ENCODE data around the gene KRTAP4-2. TPM values are rescaled to one million over a fixed set of nuclear protein-coding genes. Genes with fewer than 3 reads are reported as not detected.

Gene KRTAP4-2
- total RNA-seq, 2 experiments from 2014 or later, result not detected

DNA sequence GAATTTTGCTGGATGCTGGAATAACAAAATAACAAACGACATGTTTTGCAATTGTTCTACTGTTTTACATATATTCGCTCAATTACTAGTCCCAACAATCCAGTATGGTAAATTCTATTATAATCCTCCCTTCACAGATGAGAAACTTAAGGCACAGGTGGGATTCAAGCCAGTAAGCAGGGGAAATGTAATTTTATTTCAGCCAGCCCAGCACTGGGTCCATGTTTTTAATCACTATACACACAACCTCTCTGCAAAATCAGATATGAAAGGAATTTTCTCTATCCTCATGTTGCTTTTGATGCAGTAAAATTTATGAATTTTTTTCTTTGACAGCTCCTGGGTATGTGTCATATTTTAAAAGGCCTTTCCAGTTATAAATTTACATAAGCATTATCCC, 32.8 kb downstream of the KRTAP4-2 start:
- H2AFZ ChIP-seq (ENCODE audit: low read length), result no peak overlapping the region
- intact Hi-C loops (cut with micrococcal nuclease; ENCODE audit: unreplicated experiment), result no loop called here
- no peak overlapping the region for H3K4me3 ChIP-seq (ENCODE audit: low read depth, low read length, poor library complexity, severe bottlenecking)
- H3K36me3 ChIP-seq (ENCODE audit: insufficient read depth, low read length), result no peaks in the 10 kb centered on the region
- peaks cover 7% of the 10 kb centered on the region; the same call in 1 of the 2 replicates for H3K9me3 ChIP-seq (ENCODE audit: low read length)
- no peaks in the 10 kb centered on the region for H3K79me2 ChIP-seq (ENCODE audit: insufficient read depth, low read depth, low read length)
- ChIA-PET POLR2A (no interaction called here), CTCF (ENCODE audit: unreplicated experiment) (no interaction called here)
- no peak for DNase-seq (ENCODE audit: low spot score)
- H3K27ac ChIP-seq (ENCODE audit: low read depth, low read length, poor library complexity, severe bottlenecking), result no peak overlapping the region
- BruUV-seq (replicated peaks), result no TSS peak
- H3K4me1 ChIP-seq (ENCODE audit: insufficient read depth, low read length, poor library complexity, severe bottlenecking), result no peaks in the 10 kb centered on the region
- no peak for TF ChIP-seq EZH2phosphoT487 (IDR thresholded peaks at IDR 0.05; ENCODE audit: borderline replicate concordance, low read depth, low read length)
- TF ChIP-seq, protein P1, sequence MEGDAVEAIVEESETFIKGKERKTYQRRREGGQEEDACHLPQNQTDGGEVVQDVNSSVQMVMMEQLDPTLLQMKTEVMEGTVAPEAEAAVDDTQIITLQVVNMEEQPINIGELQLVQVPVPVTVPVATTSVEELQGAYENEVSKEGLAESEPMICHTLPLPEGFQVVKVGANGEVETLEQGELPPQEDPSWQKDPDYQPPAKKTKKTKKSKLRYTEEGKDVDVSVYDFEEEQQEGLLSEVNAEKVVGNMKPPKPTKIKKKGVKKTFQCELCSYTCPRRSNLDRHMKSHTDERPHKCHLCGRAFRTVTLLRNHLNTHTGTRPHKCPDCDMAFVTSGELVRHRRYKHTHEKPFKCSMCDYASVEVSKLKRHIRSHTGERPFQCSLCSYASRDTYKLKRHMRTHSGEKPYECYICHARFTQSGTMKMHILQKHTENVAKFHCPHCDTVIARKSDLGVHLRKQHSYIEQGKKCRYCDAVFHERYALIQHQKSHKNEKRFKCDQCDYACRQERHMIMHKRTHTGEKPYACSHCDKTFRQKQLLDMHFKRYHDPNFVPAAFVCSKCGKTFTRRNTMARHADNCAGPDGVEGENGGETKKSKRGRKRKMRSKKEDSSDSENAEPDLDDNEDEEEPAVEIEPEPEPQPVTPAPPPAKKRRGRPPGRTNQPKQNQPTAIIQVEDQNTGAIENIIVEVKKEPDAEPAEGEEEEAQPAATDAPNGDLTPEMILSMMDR (conservative IDR thresholded peaks at IDR 0.05; ENCODE audit: low read length), result no peak
- no peaks in the 10 kb centered on the region for H3K9me2 ChIP-seq (ENCODE audit: insufficient read depth, low read length)
- H3K4me2 ChIP-seq (ENCODE audit: low read length), result no peak overlapping the region
- no peaks in the 10 kb centered on the region for H4K20me1 ChIP-seq (ENCODE audit: insufficient read depth, low read length)

DNA sequence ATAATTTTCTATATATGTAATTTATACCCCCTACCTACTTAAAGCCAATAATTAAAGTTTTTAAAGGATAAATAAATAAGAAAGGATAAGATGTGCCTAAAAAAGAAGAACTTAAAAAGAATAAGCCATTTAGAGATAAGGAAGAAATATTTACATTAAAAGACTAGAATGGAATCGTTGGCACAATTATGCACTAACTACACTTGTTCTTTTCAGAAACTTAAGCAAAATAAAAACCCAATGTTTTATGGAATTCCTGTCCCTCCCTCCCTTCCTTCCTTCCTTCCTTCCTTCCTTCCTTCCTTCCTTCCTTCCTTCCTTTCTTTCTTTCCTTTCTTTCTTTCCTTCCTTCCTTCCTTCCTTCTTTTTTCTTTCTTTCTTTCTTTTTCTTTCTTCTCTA, 33.2 kb downstream of the KRTAP4-2 start:
- H3K79me2 ChIP-seq (ENCODE audit: insufficient read depth, low read depth, low read length), result no peaks in the 10 kb centered on the region
- POLR2A ChIA-PET, result no interaction called here
- BruUV-seq (replicated peaks), result no TSS peak
- no peak overlapping the region for H3K4me2 ChIP-seq (ENCODE audit: low read length)
- TF ChIP-seq, protein P1 (conservative IDR thresholded peaks at IDR 0.05; ENCODE audit: low read length), result no peak
- no peak for TF ChIP-seq EZH2phosphoT487 (IDR thresholded peaks at IDR 0.05; ENCODE audit: borderline replicate concordance, low read depth, low read length)
- H3K9me3 ChIP-seq (ENCODE audit: low read length), result peaks cover 7% of the 10 kb centered on the region; the same call in 1 of the 2 replicates
- H3K9me2 ChIP-seq (ENCODE audit: insufficient read depth, low read length), result no peaks in the 10 kb centered on the region
- intact Hi-C loops (cut with micrococcal nuclease; ENCODE audit: unreplicated experiment), result no loop called here
- CTCF ChIA-PET (ENCODE audit: unreplicated experiment), result no interaction called here
- H3K4me1 ChIP-seq (ENCODE audit: insufficient read depth, low read length, poor library complexity, severe bottlenecking), result no peaks in the 10 kb centered on the region
- H4K20me1 ChIP-seq (ENCODE audit: insufficient read depth, low read length), result no peaks in the 10 kb centered on the region
- no peak overlapping the region for H2AFZ ChIP-seq (ENCODE audit: low read length)
- H3K36me3 ChIP-seq (ENCODE audit: insufficient read depth, low read length), result no peaks in the 10 kb centered on the region
- no peak overlapping the region for H3K4me3 ChIP-seq (ENCODE audit: low read depth, low read length, poor library complexity, severe bottlenecking)
- no peak overlapping the region for H3K27ac ChIP-seq (ENCODE audit: low read depth, low read length, poor library complexity, severe bottlenecking)
- no peak for DNase-seq (ENCODE audit: low spot score)

DNA sequence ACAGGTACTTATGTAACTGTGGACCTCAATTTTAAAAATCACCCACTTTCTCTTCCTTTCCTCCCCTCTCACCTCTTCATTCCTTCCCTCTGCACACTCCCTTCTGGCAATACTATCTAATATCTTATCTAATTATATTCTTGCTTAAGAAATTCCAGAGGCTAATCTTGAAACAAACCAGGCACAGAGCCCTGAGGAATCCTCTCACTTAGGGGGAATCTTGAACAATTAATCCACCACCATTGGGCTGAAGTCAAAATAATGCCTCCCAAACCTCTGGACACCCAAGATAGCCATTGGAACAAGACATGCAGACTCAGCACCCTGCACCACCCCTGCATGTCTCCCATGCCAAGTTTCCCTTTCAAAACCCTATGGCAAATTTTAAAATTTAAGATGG, 36.7 kb downstream of the KRTAP4-2 start:
- CTCF ChIA-PET (ENCODE audit: unreplicated experiment), result no interaction called here
- no TSS peak for BruUV-seq (replicated peaks)

More for the DNA sequence above, 36.7 kb downstream of the KRTAP4-2 start:
- no peaks in the 10 kb centered on the region for H3K4me1 ChIP-seq (ENCODE audit: insufficient read depth, low read length, poor library complexity, severe bottlenecking)
- H3K4me2 ChIP-seq (ENCODE audit: low read length), result no peak overlapping the region
- H2AFZ ChIP-seq (ENCODE audit: low read length), result no peak overlapping the region
- POLR2A ChIA-PET, result no interaction called here
- no peak for DNase-seq (ENCODE audit: low spot score)
- H3K4me3 ChIP-seq (ENCODE audit: low read depth, low read length, poor library complexity, severe bottlenecking), result no peak overlapping the region
- intact Hi-C loops (cut with micrococcal nuclease; ENCODE audit: unreplicated experiment), result no loop called here
- H3K36me3 ChIP-seq (ENCODE audit: insufficient read depth, low read length), result no peaks in the 10 kb centered on the region
- no peaks in the 10 kb centered on the region for H3K79me2 ChIP-seq (ENCODE audit: insufficient read depth, low read depth, low read length)
- no peaks in the 10 kb centered on the region for H4K20me1 ChIP-seq (ENCODE audit: insufficient read depth, low read length)
- H3K27ac ChIP-seq (ENCODE audit: low read depth, low read length, poor library complexity, severe bottlenecking), result no peak overlapping the region
- no peak for TF ChIP-seq EZH2phosphoT487 (IDR thresholded peaks at IDR 0.05; ENCODE audit: borderline replicate concordance, low read depth, low read length)
- no peaks in the 10 kb centered on the region for H3K9me2 ChIP-seq (ENCODE audit: insufficient read depth, low read length)
- H3K9me3 ChIP-seq (ENCODE audit: low read length), result peaks cover 7% of the 10 kb centered on the region; the same call in 1 of the 2 replicates

Measured in OCI-LY7 (cell line).